OCI-LY1 (cell line): ENCODE data around the gene LDLRAD4.

Source experiments
- CTCF ChIP-seq: fragments of 200-600 bp; sonication (generic), shearing (Covaris generic); IDR thresholded peaks from 2 replicates; pipeline ENCODE4 v1.5.1; 2017; ENCODE audit warnings: mild to moderate bottlenecking, antibody characterized with exemption, low read length, moderate library complexity, mixed read lengths
- EZH2 ChIP-seq: fragments of 200-600 bp; sonication (generic), shearing (Covaris generic); IDR thresholded peaks from 2 replicates; pipeline ENCODE4 v1.8.0; 2017; ENCODE audit warnings: borderline replicate concordance, mixed run types, mild to moderate bottlenecking, antibody characterized with exemption, low read length, moderate library complexity, mixed read lengths

- TF ChIP-seq CTCF, result no peak
- no peak for TF ChIP-seq EZH2
These were observed 46.7 kb downstream of the LDLRAD4 start for GRCh38 chr18:13265008-13265910.
